Hepatocyte (in vitro differentiated cells): Measurements from ENCODE around the gene DIS3L2.

Source experiments
- EZH2phosphoT487 ChIP-seq: fragments of 200-600 bp; sonication (generic); IDR thresholded peaks from one replicate; pipeline ENCODE4 v1.6.1; 2018; ENCODE audit warnings: antibody characterized with exemption, mild to moderate bottlenecking, low read depth, moderate library complexity; ENCODE audit not compliant: unreplicated experiment, severe bottlenecking
- TF ChIP-seq, protein P1 (sequence below): fragments of 200-600 bp; sonication (generic); IDR thresholded peaks from 2 replicates; pipeline ENCODE4 v1.5.1; 2016; ENCODE audit warnings: antibody characterized with exemption, mild to moderate bottlenecking; ENCODE audit not compliant: poor library complexity

- TF ChIP-seq, protein P1, sequence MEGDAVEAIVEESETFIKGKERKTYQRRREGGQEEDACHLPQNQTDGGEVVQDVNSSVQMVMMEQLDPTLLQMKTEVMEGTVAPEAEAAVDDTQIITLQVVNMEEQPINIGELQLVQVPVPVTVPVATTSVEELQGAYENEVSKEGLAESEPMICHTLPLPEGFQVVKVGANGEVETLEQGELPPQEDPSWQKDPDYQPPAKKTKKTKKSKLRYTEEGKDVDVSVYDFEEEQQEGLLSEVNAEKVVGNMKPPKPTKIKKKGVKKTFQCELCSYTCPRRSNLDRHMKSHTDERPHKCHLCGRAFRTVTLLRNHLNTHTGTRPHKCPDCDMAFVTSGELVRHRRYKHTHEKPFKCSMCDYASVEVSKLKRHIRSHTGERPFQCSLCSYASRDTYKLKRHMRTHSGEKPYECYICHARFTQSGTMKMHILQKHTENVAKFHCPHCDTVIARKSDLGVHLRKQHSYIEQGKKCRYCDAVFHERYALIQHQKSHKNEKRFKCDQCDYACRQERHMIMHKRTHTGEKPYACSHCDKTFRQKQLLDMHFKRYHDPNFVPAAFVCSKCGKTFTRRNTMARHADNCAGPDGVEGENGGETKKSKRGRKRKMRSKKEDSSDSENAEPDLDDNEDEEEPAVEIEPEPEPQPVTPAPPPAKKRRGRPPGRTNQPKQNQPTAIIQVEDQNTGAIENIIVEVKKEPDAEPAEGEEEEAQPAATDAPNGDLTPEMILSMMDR = no peak
- no peak for TF ChIP-seq EZH2phosphoT487
Observed at GRCh38 chr2:232236200-232236599, 274.7 kb downstream of the DIS3L2 start.
